CD14-positive monocyte (primary cell): ENCODE measurements around the gene RIC8A. TPM values are rescaled to one million over a fixed set of nuclear protein-coding genes. Genes with fewer than 3 reads are reported as not detected.
A peak's percentile ranks its signal among the peaks of the same experiment; 100 is the strongest.
"Not testable (repeated sequence)": the region's sequence is repeated elsewhere in the genome, so short reads cannot be mapped to it uniquely, and the experiment has no call there.

Experiments used
- DNase-seq, 3 donors: peaks; one replicate each; pipeline ENCODE4 v3.0.0-alpha.2; 2011 to 2022
- H2AFZ ChIP-seq: 2 replicates; pipeline ENCODE4 v1.6.0; 2012; ENCODE audit warnings: mild to moderate bottlenecking, low read depth, low read length, inconsistent platforms; ENCODE audit not compliant: insufficient read depth, poor library complexity, severe bottlenecking
- H3K27ac ChIP-seq, 2 donors: 1 replicate in 1 of 2; 2 replicates in 1 of 2; pipeline ENCODE4 v1.5.1; 2012 to 2013; ENCODE audit warnings: low read length in 2 of 2, control low read depth in 1 of 2, inconsistent platforms in 1 of 2, low read depth in 1 of 2, mild to moderate bottlenecking in 1 of 2
- H3K27me3 ChIP-seq, 2 donors: one replicate each; pipeline versions ENCODE4 v1.6.0 to v1.6.1; 2011 to 2013; ENCODE audit warnings: low read length in 2 of 2; ENCODE audit not compliant: control insufficient read depth in 2 of 2, insufficient read depth in 2 of 2
- H3K36me3 ChIP-seq, 2 donors: replicated peaks in 1 of 2; 1 replicate in 1 of 2; 2 replicates in 1 of 2; pipeline versions ENCODE4 v1.5.1 to v1.6.1; 2012 to 2013; ENCODE audit warnings: low read length in 2 of 2, control low read depth in 1 of 2, inconsistent platforms in 1 of 2, mild to moderate bottlenecking in 1 of 2; ENCODE audit not compliant: insufficient read depth in 2 of 2, control insufficient read depth in 1 of 2
- H3K4me1 ChIP-seq, 2 donors: 1 replicate in 1 of 2; 2 replicates in 1 of 2; pipeline versions ENCODE4 v1.5.1 to v1.6.1; 2012 to 2013; ENCODE audit warnings: low read length in 2 of 2, control low read depth in 1 of 2, inconsistent platforms in 1 of 2, mild to moderate bottlenecking in 1 of 2, moderate library complexity in 1 of 2; ENCODE audit not compliant: insufficient read depth in 2 of 2, control insufficient read depth in 1 of 2
- H3K4me2 ChIP-seq: replicated peaks from 2 replicates; pipeline ENCODE3; 2012; ENCODE audit warnings: low read length, moderate library complexity, mild to moderate bottlenecking; ENCODE audit not compliant: poor library complexity, severe bottlenecking; ENCODE audit errors: extremely low read depth
- H3K4me3 ChIP-seq, 3 experiments: fragments of 200-600 bp in 1 of 3; sonication (generic) in 1 of 3; replicated peaks in 1 of 3; 1 replicate in 2 of 3; 2 replicates in 1 of 3; pipeline ENCODE4 v1.5.1; 2011 to 2013; ENCODE audit warnings: low read length in 3 of 3, mild to moderate bottlenecking in 3 of 3, control low read depth in 2 of 3, low read depth in 2 of 3, inconsistent platforms in 1 of 3, moderate library complexity in 1 of 3
- H3K79me2 ChIP-seq: 2 replicates; pipeline ENCODE4 v1.6.0; 2012; ENCODE audit warnings: mild to moderate bottlenecking, control low read depth, inconsistent platforms, low read length, moderate library complexity; ENCODE audit not compliant: insufficient read depth
- H3K9ac ChIP-seq: 2 replicates; pipeline ENCODE4 v1.6.0; 2017; ENCODE audit warnings: low read length, mild to moderate bottlenecking; ENCODE audit not compliant: insufficient read depth, poor library complexity, severe bottlenecking
- H3K9me3 ChIP-seq, 2 donors: replicated peaks in 1 of 2; 1 replicate in 1 of 2; 2 replicates in 1 of 2; pipeline versions ENCODE4 v1.5.1 to v1.6.1; 2012 to 2013; ENCODE audit warnings: low read length in 2 of 2, control low read depth in 1 of 2; ENCODE audit not compliant: control insufficient read depth in 1 of 2, insufficient read depth in 1 of 2
- H4K20me1 ChIP-seq: 2 replicates; pipeline ENCODE4 v1.6.0; 2012; ENCODE audit warnings: mild to moderate bottlenecking, low read length, control low read depth, moderate library complexity; ENCODE audit not compliant: insufficient read depth
- H3K27ac Mint-ChIP-seq, 7 donors: one replicate each; pipeline ENCODE4 v1.8.0; 2020; ENCODE audit warnings: mild to moderate bottlenecking in 7 of 7, mixed read lengths in 7 of 7, moderate library complexity in 6 of 7, inconsistent platforms in 2 of 7
- H3K27me3 Mint-ChIP-seq, 3 donors: one replicate each; pipeline ENCODE4 v1.8.0; 2021 to 2022; ENCODE audit warnings: low read depth in 3 of 3, mild to moderate bottlenecking in 3 of 3, mixed read lengths in 3 of 3, moderate library complexity in 3 of 3, inconsistent platforms in 1 of 3
- H3K36me3 Mint-ChIP-seq, 2 donors: one replicate each; pipeline ENCODE4 v1.8.0; 2020; ENCODE audit warnings: mixed read lengths in 2 of 2, inconsistent platforms in 1 of 2, mild to moderate bottlenecking in 1 of 2
- H3K4me1 Mint-ChIP-seq: one replicate; pipeline ENCODE4 v1.8.0; 2020; ENCODE audit warnings: mild to moderate bottlenecking, mixed read lengths
- H3K4me3 Mint-ChIP-seq, 2 donors: one replicate each; pipeline ENCODE4 v1.8.0; 2020; ENCODE audit warnings: mild to moderate bottlenecking in 2 of 2, mixed read lengths in 2 of 2, moderate library complexity in 1 of 2
- H3K9me3 Mint-ChIP-seq, 7 donors: one replicate each; pipeline ENCODE4 v1.8.0; 2020 to 2022; ENCODE audit warnings: mixed read lengths in 7 of 7, mild to moderate bottlenecking in 6 of 7, moderate library complexity in 6 of 7, inconsistent platforms in 2 of 7
- WGBS: methylation state at CpG from one replicate; pipeline ENCODE4 v1.1.5; 2013; ENCODE audit warnings: missing lambda C conversion rate; ENCODE audit not compliant: insufficient coverage; 5-methylcytosine and 5-hydroxymethylcytosine counted together
- intact Hi-C, 2 donors: fragments of 100-400 bp; cut with micrococcal nuclease; formaldehyde crosslinking; loops; one replicate each; pipeline versions ENCODE4 v1.15.0 to v1.15.1; 2023
- polyA plus RNA-seq, 3 donors: library from polyadenylated mRNA; depleted of rRNA in 1 of 3; unstranded in 2 of 3; stranded (reverse) in 1 of 3; fragments of 300-500 nt in 2 of 3; fragments of >200 nt in 1 of 3; fragmentation: Illumina TruSeq in 2 of 3; gene quantifications; 1 replicate in 2 of 3; 2 replicates in 1 of 3; pipeline ENCODE4 v1.2.3, GENCODE V29; 2012 to 2021
- TF ChIP-seq, protein P1 (sequence below): fragments of 200-600 bp; IDR thresholded peaks from one replicate; pipeline ENCODE4 v1.8.0; 2022; ENCODE audit warnings: antibody characterized with exemption, mild to moderate bottlenecking

RIC8A gene
- polyA plus RNA-seq, 3 donors, result 51.1 to 79.1 (median 56.5) TPM

DNA sequence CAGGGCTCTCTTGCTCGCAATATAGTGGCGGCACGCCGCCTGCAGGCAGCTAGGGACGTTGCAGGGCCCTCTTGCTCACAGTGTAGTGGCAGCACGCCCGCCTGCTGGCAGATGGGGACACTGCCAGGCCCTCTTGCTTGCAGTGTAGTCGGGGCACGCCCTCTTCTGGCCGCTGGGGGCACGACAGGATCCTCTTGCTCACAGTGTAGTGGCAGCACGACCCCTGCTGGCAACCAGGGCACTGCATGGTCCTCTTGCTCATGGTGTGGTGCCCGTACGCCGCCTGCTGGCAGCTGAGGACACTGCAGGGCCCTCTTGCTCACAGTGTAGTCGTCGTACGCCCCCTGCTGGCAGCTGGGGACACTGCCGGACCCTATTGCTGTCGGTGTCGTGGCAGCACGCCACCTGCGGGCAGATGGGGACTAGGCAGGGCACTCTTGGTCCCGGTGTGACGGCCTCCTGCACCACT, 17.6 kb upstream of the RIC8A start:
- H3K9ac ChIP-seq, H3K4me3 ChIP-seq, H3K4me1 ChIP-seq, DNase-seq, H3K36me3 Mint-ChIP-seq, H3K36me3 ChIP-seq, H3K79me2 ChIP-seq, H3K4me1 Mint-ChIP-seq, H3K9me3 ChIP-seq, H3K4me3 Mint-ChIP-seq, H3K27ac ChIP-seq, H3K27me3 ChIP-seq, H3K27ac Mint-ChIP-seq, intact Hi-C loops, H3K4me2 ChIP-seq, H4K20me1 ChIP-seq, H3K9me3 Mint-ChIP-seq, H2AFZ ChIP-seq: not testable (repeated sequence)
- peaks cover 5 to 12% (median 6%) of the 10 kb centered on the region in 3 donors for H3K27me3 Mint-ChIP-seq
- WGBS, result 53% methylated on average over 3 of the region's 25 CpGs
- TF ChIP-seq, protein P1, sequence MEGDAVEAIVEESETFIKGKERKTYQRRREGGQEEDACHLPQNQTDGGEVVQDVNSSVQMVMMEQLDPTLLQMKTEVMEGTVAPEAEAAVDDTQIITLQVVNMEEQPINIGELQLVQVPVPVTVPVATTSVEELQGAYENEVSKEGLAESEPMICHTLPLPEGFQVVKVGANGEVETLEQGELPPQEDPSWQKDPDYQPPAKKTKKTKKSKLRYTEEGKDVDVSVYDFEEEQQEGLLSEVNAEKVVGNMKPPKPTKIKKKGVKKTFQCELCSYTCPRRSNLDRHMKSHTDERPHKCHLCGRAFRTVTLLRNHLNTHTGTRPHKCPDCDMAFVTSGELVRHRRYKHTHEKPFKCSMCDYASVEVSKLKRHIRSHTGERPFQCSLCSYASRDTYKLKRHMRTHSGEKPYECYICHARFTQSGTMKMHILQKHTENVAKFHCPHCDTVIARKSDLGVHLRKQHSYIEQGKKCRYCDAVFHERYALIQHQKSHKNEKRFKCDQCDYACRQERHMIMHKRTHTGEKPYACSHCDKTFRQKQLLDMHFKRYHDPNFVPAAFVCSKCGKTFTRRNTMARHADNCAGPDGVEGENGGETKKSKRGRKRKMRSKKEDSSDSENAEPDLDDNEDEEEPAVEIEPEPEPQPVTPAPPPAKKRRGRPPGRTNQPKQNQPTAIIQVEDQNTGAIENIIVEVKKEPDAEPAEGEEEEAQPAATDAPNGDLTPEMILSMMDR, result peak; percentile 36

DNA sequence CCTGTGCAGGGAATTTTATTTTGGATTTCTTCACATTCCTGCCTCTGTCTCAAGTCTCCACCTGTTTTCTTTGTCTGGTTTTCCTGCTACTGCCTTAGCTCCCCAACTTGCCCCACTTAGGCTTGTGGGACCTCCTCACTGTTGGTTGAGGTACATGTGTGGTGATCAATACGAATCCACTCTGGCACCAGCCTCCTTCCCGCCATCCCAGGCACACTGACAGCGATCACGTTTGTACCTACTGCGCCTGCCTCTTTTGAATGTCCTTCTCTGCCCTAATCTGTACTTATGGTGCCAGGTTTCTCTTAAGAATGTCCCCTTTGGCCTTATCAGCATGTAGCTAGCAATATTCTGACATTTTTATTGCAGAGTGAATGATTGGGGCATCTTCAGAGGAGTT, 17.0 kb upstream of the RIC8A start:
- H3K4me2 ChIP-seq, H3K4me1 Mint-ChIP-seq, H4K20me1 ChIP-seq, H3K79me2 ChIP-seq, H3K27ac ChIP-seq, H3K9me3 ChIP-seq, H3K9ac ChIP-seq, H3K4me3 ChIP-seq, H3K4me1 ChIP-seq, H2AFZ ChIP-seq, H3K9me3 Mint-ChIP-seq, H3K36me3 ChIP-seq, intact Hi-C loops, H3K36me3 Mint-ChIP-seq, DNase-seq, H3K27me3 ChIP-seq: not testable (repeated sequence)
- Mint-ChIP-seq H3K4me3 (peak overlapping the region in 1 of 2 donors; percentile 57), H3K27me3 (peaks cover 5 to 12% (median 6%) of the 10 kb centered on the region in 3 donors), H3K27ac (peak overlapping the region in 1 of 7 donors; percentile 84)
- WGBS, result 92% methylated on average over 2 of the region's 5 CpGs
